K562 (cell line): ENCODE data around the gene DNAJC1. TPM values are rescaled to one million over a fixed set of nuclear protein-coding genes. Genes with fewer than 3 reads are reported as not detected.

Experiments used
- ATAC-seq: fragments of 200-7000 bp; cut with Tn5 transposase; 3 replicates; pipeline ENCODE4 v1.9.1; 2020; ENCODE audit warnings: moderate library complexity
- BruUV-seq: library from RNA; stranded (reverse); fragments of 400-500 nt; replicated peaks from 2 replicates; lab custom pipeline; 2021; lab: Mats Ljungman, UMichigan
- CTCF ChIA-PET: fragments of 300-600 bp; formaldehyde crosslinking; extraction: SDS; loops from one replicate; lab custom pipeline; 2021; ENCODE audit warnings: low intra/inter-chr PET ratio; lab: Yijun Ruan, JAX
- POLR2A ChIA-PET: fragments of 300-600, 350-650 bp; sonication (Branson Sonifier 250); formaldehyde crosslinking; extraction: SDS; loops from one replicate; lab custom pipeline; 2021; ENCODE audit warnings: antibody characterized with exemption, inconsistent platforms; lab: Yijun Ruan, JAX
- DNase-seq, 4 experiments: peaks; one replicate each; pipeline versions ENCODE4 v3.0.0 to v3.0.0-alpha.2; 2011 to 2018; ENCODE audit warnings: low spot score in 3 of 4, mixed read lengths in 3 of 4; ENCODE audit errors: extremely low read depth in 1 of 4
- FAIRE-seq: peaks from 2 replicates; lab custom pipeline; 2011; peaks lifted over from hg19 to GRCh38; lab: Jason Lieb, UNC
- H2AFZ ChIP-seq: 2 replicates; pipeline ENCODE4 v1.6.0; 2011; ENCODE audit warnings: low read depth, low read length, control low read depth, inconsistent platforms
- H3K27ac ChIP-seq: fragments of 200-600 bp; 3 replicates; pipeline ENCODE4 v1.8.0; 2011; ENCODE audit warnings: low read depth, mild to moderate bottlenecking, control low read depth, inconsistent platforms, low read length, moderate library complexity, mixed read lengths; ENCODE audit errors: extremely low read depth
- H3K27me3 ChIP-seq, 2 experiments: fragments of 300-600 bp in 1 of 2; 2 replicates in 1 of 2; 3 replicates in 1 of 2; pipeline versions ENCODE4 v1.6.0 to v1.8.0; 2011; ENCODE audit warnings: inconsistent platforms in 2 of 2, low read length in 2 of 2, mild to moderate bottlenecking in 1 of 2, mixed read lengths in 1 of 2, moderate library complexity in 1 of 2; ENCODE audit not compliant: control insufficient read depth in 2 of 2, insufficient read depth in 2 of 2
- H3K36me3 ChIP-seq: fragments of 300-600 bp; 3 replicates; pipeline ENCODE4 v1.8.0; 2011; ENCODE audit warnings: mild to moderate bottlenecking, low read length, inconsistent platforms; ENCODE audit not compliant: control insufficient read depth, insufficient read depth
- H3K4me1 ChIP-seq, 2 experiments: fragments of 200-600 bp in 1 of 2; replicated peaks in 1 of 2; 2 replicates in 1 of 2; 3 replicates in 1 of 2; pipeline versions ENCODE4 v1.5.1 to v1.8.0; 2011; ENCODE audit warnings: inconsistent platforms in 2 of 2, low read length in 2 of 2, mild to moderate bottlenecking in 1 of 2, mixed read lengths in 1 of 2, moderate library complexity in 1 of 2; ENCODE audit not compliant: control insufficient read depth in 2 of 2, insufficient read depth in 2 of 2
- H3K4me2 ChIP-seq: 2 replicates; pipeline ENCODE4 v1.6.1; 2011; ENCODE audit warnings: low read length, control low read depth, inconsistent platforms, mixed read lengths; ENCODE audit not compliant: insufficient read depth
- H3K4me3 ChIP-seq: fragments of 200-600 bp; sonication (generic), shearing (Covaris generic); 2 replicates; pipeline ENCODE4 v1.5.1; 2016; ENCODE audit warnings: control low read depth, inconsistent platforms
- H3K79me2 ChIP-seq: fragments of 200-600 bp; 3 replicates; pipeline ENCODE4 v1.8.0; 2011; ENCODE audit warnings: low read length, inconsistent platforms; ENCODE audit not compliant: control insufficient read depth, insufficient read depth
- H3K9ac ChIP-seq, 2 experiments: 2 replicates each; pipeline versions ENCODE4 v1.6.0 to v1.6.1; 2011; ENCODE audit warnings: low read depth in 2 of 2, low read length in 2 of 2, control low read depth in 1 of 2, inconsistent platforms in 1 of 2, mild to moderate bottlenecking in 1 of 2, mixed read lengths in 1 of 2; ENCODE audit not compliant: insufficient read depth in 1 of 2
- H3K9me1 ChIP-seq: one replicate; pipeline ENCODE4 v1.6.0; 2011; ENCODE audit warnings: inconsistent platforms, mild to moderate bottlenecking, low read length, moderate library complexity; ENCODE audit not compliant: control insufficient read depth, insufficient read depth
- H3K9me3 ChIP-seq: replicated peaks from 2 replicates; pipeline ENCODE4 v1.5.1; 2011; ENCODE audit warnings: low read depth, low read length, inconsistent platforms; ENCODE audit not compliant: control insufficient read depth, insufficient read depth
- H4K20me1 ChIP-seq: replicated peaks from 2 replicates; pipeline ENCODE4 v1.6.1; 2011; ENCODE audit warnings: low read length, inconsistent platforms, mixed read lengths; ENCODE audit not compliant: control insufficient read depth, insufficient read depth
- ARID3B ChIP-seq: fragments of 250-450 bp; sonication (Bioruptor Pico); IDR thresholded peaks from 2 replicates; pipeline ENCODE4 v1.4.0; 2020; ENCODE audit warnings: borderline replicate concordance
- CHCHD3 ChIP-seq: fragments of 250-450 bp; sonication (Bioruptor Pico); IDR thresholded peaks from 2 replicates; pipeline ENCODE4 v2.1.2; 2022; ENCODE audit warnings: mild to moderate bottlenecking
- FOXA1 ChIP-seq: fragments of 450-650 bp; IDR thresholded peaks from 2 replicates; pipeline ENCODE4 v1.6.1; 2016; ENCODE audit warnings: mild to moderate bottlenecking, borderline replicate concordance
- FOXK1 ChIP-seq: sonication (generic); formaldehyde crosslinking; IDR thresholded peaks from 2 replicates; pipeline ENCODE4 v1.8.0; 2022; ENCODE audit warnings: missing genetic modification reagents, mild to moderate bottlenecking, borderline replicate concordance
- MAFF ChIP-seq: IDR thresholded peaks from 2 replicates; pipeline ENCODE4 v1.6.1; 2012; ENCODE audit warnings: low read length, improper control_type of control experiment
- MAFG ChIP-seq: fragments of 450-650 bp; conservative IDR thresholded peaks from 2 replicates; pipeline ENCODE4 v1.6.1; 2016; ENCODE audit warnings: missing genetic modification characterization, missing compliant biosample characterization
- MCM7 ChIP-seq, 2 experiments: fragments of 450-650 bp; IDR thresholded peaks; 2 replicates each; pipeline ENCODE4 v1.6.1; 2016 to 2018
- MXI1 ChIP-seq: IDR thresholded peaks from 2 replicates; pipeline ENCODE4 v1.6.1; 2011; ENCODE audit warnings: low read depth, mild to moderate bottlenecking, improper control_type of control experiment, low read length
- NEUROD1 ChIP-seq: fragments of 150-350 bp; IDR thresholded peaks from 2 replicates; pipeline ENCODE4 v1.6.1; 2014; ENCODE audit warnings: borderline replicate concordance, low read length, low read depth; ENCODE audit not compliant: partially characterized antibody
- NFE2 ChIP-seq: IDR thresholded peaks from 2 replicates; pipeline ENCODE4 v1.6.1; 2014; ENCODE audit warnings: antibody characterized with exemption, low read depth
- NFE2L1 ChIP-seq: fragments of 450-650 bp; IDR thresholded peaks from 2 replicates; pipeline ENCODE4 v1.6.1; 2016; ENCODE audit warnings: missing genetic modification characterization, low read depth, mild to moderate bottlenecking, missing compliant biosample characterization, moderate library complexity, borderline replicate concordance
- POLR3G ChIP-seq: IDR thresholded peaks from 2 replicates; pipeline ENCODE4 v1.6.1; 2011; ENCODE audit not compliant: insufficient read length, insufficient replicate concordance; ENCODE audit errors: extremely low read depth
- SIRT6 ChIP-seq: IDR thresholded peaks from one replicate; pipeline ENCODE4 v1.6.1; 2012; ENCODE audit warnings: low read depth, mild to moderate bottlenecking, control low read depth, inconsistent platforms, low read length, moderate library complexity
- ZNF316 ChIP-seq: fragments of 450-650 bp; IDR thresholded peaks from 2 replicates; pipeline ENCODE4 v1.6.1; 2016
- WGBS: fragments of 100-300 bp; shearing (Covaris generic); methylation state at CpG from one replicate; pipeline ENCODE4 v1.1.6; 2016; ENCODE audit warnings: low coverage, mixed read lengths; ENCODE audit not compliant: insufficient coverage; ENCODE audit errors: missing lambda C conversion rate; 5-methylcytosine and 5-hydroxymethylcytosine counted together
- in situ Hi-C: fragments of 300-500 bp; cut with MboI; formaldehyde crosslinking; loops from 4 replicates; pipeline ENCODE4 v1.15.0; 2018; ENCODE audit warnings: inconsistent platforms, mixed read lengths
- intact Hi-C: fragments of 100-400 bp; cut with micrococcal nuclease; formaldehyde crosslinking; loops from 2 replicates; pipeline ENCODE4 v1.14.2; 2022
- polyA plus RNA-seq, 8 experiments: library from polyadenylated mRNA; depleted of rRNA in 4 of 8; stranded (reverse) in 5 of 8; unstranded in 3 of 8; fragments of >200 nt; fragmentation: Nextera tagmentation in 2 of 8; fragmentation: Illumina TruSeq in 1 of 8; extraction: Ambion mirVana in 2 of 8; extraction: Trizol in 1 of 8; gene quantifications; 2 replicates each; pipeline versions ENCODE4 v1.2.1 to v1.2.3, GENCODE V29; 2011 to 2014; ENCODE audit warnings: inconsistent platforms in 1 of 8, missing spikeins in 1 of 8
- total RNA-seq, 7 experiments: library from RNA; depleted of rRNA in 6 of 7; stranded (reverse); fragments of >200 nt in 6 of 7; fragmentation: Illumina TruSeq in 2 of 7; extraction: Trizol in 2 of 7; gene quantifications; 2 replicates each; pipeline versions ENCODE4 v1.2.1 to v1.2.3, GENCODE V29; 2011 to 2021; ENCODE audit warnings: low replicate concordance in 1 of 7

Gene DNAJC1
- total and polyA plus RNA-seq, 9 of the 15 experiments (the other 6 are each of a cell fraction or from before 2014, with no cell fraction given), result 5.4 to 77.6 (median 40.3) TPM

GRCh38 chr10:21797533-21797932, 206.0 kb downstream of the DNAJC1 start:
- ChIA-PET POLR2A (interaction anchor here (0.6 kb wide), 1 partner anchor 169 kb away, joined by 3 read pairs; no protein-coding TSS in a partner anchor), CTCF (no interaction called here)
- FAIRE-seq (no peak), DNase-seq (peak in 1 of 4 experiments; percentile 35), ATAC-seq (peak; percentile 67)
- Histone ChIP-seq H3K9ac (no peak overlapping the region), H4K20me1 (no peaks in the 10 kb centered on the region), H3K27ac (peak overlapping the region; percentile 14; the same call in 2 of the 3 replicates), H2AFZ (no peak overlapping the region), H3K4me3 (no peak overlapping the region), H3K36me3 (peaks cover 25% of the 10 kb centered on the region), H3K9me3 (no peaks in the 10 kb centered on the region), H3K79me2 (peaks cover 8% of the 10 kb centered on the region; the same call in 1 of the 3 replicates), H3K27me3 (no peaks in the 10 kb centered on the region), H3K4me2 (no peak overlapping the region), H3K9me1 (no peaks in the 10 kb centered on the region), H3K4me1 (peaks cover 4 to 9% of the 10 kb centered on the region in 2 experiments; a peak in 2 of 5 replicates)
- in situ Hi-C loops, result no loop called here
- intact Hi-C loops, result no loop called here
- 62% methylated on average over 3 of the region's 3 CpGs for WGBS
- TF ChIP-seq MXI1, result no peak
- TF ChIP-seq MCM7 (IDR thresholded peaks at IDR 0.05), result no peak
- TF ChIP-seq POLR3G, result no peak
- TF ChIP-seq NFE2, result peak; percentile 66
- TF ChIP-seq ARID3B (CRISPR knock-in tag), result no peak
- TF ChIP-seq NEUROD1, result no peak
- TF ChIP-seq MAFG (tag), result peak; percentile 44; the same call in 1 of the 2 replicates
- no peak for TF ChIP-seq FOXA1
- no peak for TF ChIP-seq SIRT6
- TF ChIP-seq CHCHD3 (CRISPR knock-in tag), result no peak
- peak; percentile 38; the same call in 1 of the 2 replicates for TF ChIP-seq NFE2L1 (tag)
- peak; percentile 55; the same call in 1 of the 2 replicates for TF ChIP-seq ZNF316
- peak; percentile 14; the same call in 1 of the 2 replicates for TF ChIP-seq MAFF
- no peak for TF ChIP-seq FOXK1 (CRISPR knock-in tag)
- BruUV-seq, result no TSS peak
